Memory B cell (primary cell): ENCODE results near the gene HOXC9.

ENCODE experiments used
- ATAC-seq: fragments of 150-1000 bp; cut with Tn5 transposase; 2 replicates; pipeline ENCODE4 v1.10.0; 2021; ENCODE audit warnings: low read depth, mild to moderate bottlenecking, moderate library complexity
- DNase-seq, 2 donors: peaks; one replicate each; pipeline ENCODE4 v3.0.0; 2022; ENCODE audit warnings: low spot score in 2 of 2
- H3K27ac Mint-ChIP-seq: one replicate; pipeline ENCODE4 v1.8.0; 2022; ENCODE audit warnings: mild to moderate bottlenecking, moderate library complexity, mixed read lengths
- H3K27me3 Mint-ChIP-seq: one replicate; pipeline ENCODE4 v1.8.0; 2022; ENCODE audit warnings: mixed read lengths
- H3K36me3 Mint-ChIP-seq: one replicate; pipeline ENCODE4 v1.8.0; 2022; ENCODE audit warnings: mild to moderate bottlenecking, mixed read lengths
- H3K4me1 Mint-ChIP-seq: one replicate; pipeline ENCODE4 v1.8.0; 2022; ENCODE audit warnings: mixed read lengths
- H3K4me3 Mint-ChIP-seq: one replicate; pipeline ENCODE4 v1.8.0; 2022; ENCODE audit warnings: mild to moderate bottlenecking, moderate library complexity, mixed read lengths
- H3K9me3 Mint-ChIP-seq: one replicate; pipeline ENCODE4 v1.8.0; 2022; ENCODE audit warnings: mixed read lengths

HOXC9 gene

DNA sequence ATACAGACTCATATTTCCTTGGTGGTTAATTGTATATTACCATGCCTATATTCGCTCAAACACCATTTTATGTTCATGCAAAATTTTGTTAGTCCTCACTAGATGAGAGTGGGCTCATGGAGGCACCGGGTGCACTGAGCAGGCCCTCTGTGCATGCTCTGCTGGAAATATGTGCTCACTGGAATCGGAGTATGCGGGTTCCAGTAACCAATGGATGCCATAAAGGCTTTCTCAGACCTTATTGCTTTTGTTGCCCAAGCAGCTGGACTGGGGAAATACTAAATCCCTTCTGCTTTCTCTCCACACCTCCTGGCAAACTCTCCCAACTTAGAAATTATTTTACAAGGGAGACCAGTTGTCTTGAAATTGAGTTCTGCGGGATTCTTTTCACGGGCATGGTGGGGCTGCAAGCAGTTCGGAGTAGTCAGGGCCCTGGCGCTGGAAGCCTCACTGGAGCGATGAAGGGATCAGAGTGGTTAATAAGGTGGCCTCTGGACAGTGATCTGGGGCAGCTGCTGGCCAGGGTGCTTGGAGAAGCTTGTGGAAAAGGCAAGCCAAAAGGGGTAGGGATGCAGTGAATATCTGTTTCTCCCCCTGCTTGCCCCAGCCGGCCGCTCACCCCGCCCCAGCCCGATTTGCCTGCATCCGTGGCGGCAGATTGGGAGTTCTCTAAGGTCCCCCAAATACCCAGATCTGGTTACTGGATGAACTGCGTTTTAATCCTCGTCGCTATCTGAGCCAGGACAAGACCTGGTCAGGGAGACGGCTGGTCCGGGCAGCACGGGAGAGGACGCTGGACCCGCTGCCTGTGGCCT lies 20.8 kb downstream of the HOXC9 start:
- DNase-seq (no peak), ATAC-seq (no peak)
- Mint-ChIP-seq H3K4me1 (peaks cover 19% of the 10 kb centered on the region), H3K27me3 (peaks cover 23% of the 10 kb centered on the region), H3K9me3 (peaks cover 1% of the 10 kb centered on the region), H3K36me3 (peaks cover 2% of the 10 kb centered on the region), H3K27ac (no peak overlapping the region), H3K4me3 (no peak overlapping the region)

DNA sequence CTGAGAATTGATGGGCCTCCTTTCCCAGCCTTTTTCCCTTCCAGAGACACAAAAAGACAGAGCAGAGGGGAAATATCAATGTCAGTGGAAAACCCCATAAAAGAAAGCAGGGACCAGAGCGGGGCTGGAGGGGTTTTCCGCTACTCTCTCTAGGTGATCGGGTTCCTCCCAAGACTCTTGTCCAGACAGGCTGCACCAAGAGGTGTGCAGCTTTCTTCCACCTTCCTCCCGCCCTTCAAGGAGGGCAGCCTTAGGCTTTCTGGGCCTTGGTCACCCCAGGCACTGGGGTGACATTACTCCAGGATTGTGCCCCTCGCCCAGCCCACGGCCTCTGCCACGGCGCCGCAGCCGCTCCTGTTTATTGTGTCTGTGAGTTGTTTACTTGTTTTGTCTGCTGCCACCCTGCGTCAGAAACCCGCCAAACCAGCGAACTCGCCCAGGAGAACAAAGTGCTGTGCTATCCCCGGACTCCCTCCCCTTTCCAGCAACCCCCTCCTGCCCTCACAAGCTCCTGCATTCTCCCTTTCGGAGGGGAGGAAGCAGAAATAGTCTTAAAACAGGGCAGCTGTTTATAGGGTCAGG lies 21.6 kb downstream of the HOXC9 start:
- peak; percentile 21 for ATAC-seq
- peaks cover 1% of the 10 kb centered on the region for H3K9me3 Mint-ChIP-seq
- H3K36me3 Mint-ChIP-seq: peaks cover 2% of the 10 kb centered on the region

DNA sequence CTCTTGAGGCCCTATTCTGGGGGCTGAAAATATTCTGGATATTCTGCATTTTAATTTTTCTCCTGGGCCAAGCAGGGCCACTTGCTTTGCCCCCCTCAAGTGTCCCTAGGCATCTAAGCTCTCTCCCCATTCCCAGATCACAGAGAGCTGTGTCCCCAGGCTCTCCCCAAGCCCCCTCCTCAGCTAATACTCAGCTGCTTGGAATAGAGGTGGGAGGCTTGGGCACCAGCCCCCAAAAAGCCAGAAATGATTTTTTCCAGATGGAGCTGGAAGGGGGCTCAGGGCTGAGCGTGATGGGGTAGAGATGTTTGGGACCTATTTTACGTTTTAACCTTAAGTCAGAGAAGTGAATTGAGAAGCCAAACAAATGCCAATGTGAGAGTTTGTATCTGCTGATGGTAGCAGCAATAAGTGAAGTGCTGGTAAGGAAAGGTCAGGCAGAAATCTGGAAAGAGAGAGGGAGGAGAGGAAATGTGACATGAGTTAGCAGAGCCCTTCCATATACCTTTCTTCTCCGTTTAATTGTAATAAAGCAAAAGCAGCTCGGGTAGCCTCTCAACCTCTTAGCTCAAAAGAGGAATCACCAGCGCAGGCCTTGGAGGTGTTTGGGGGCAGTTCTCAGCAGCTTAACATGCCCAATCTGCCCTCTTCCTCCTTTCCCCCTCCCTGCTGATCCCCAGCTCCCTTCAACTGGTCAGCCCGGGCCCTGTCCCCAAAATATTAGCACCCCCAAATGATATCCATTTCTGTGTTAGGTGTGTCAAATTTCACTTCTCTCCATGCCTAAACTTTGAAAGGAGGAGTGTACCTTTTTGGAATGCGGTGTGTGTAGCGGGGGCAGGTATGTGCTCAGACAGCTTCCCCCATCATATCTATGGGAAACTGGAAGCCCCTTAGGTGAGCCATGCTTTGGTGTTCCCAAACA lies 23.3 kb downstream of the HOXC9 start:
- H3K27me3 Mint-ChIP-seq: peaks cover 26% of the 10 kb centered on the region
- no peak for ATAC-seq
- no peaks in the 10 kb centered on the region for H3K36me3 Mint-ChIP-seq
- no peaks in the 10 kb centered on the region for H3K9me3 Mint-ChIP-seq
- peaks cover 8% of the 10 kb centered on the region for H3K4me1 Mint-ChIP-seq
- DNase-seq: no peak
- H3K4me3 Mint-ChIP-seq: no peak overlapping the region
- no peak overlapping the region for H3K27ac Mint-ChIP-seq

More for the DNA sequence above, 21.6 kb downstream of the HOXC9 start:
- no peak overlapping the region for H3K4me3 Mint-ChIP-seq
- peaks cover 26% of the 10 kb centered on the region for H3K27me3 Mint-ChIP-seq
- no peak overlapping the region for H3K27ac Mint-ChIP-seq
- no peak for DNase-seq
- H3K4me1 Mint-ChIP-seq: peaks cover 19% of the 10 kb centered on the region

DNA sequence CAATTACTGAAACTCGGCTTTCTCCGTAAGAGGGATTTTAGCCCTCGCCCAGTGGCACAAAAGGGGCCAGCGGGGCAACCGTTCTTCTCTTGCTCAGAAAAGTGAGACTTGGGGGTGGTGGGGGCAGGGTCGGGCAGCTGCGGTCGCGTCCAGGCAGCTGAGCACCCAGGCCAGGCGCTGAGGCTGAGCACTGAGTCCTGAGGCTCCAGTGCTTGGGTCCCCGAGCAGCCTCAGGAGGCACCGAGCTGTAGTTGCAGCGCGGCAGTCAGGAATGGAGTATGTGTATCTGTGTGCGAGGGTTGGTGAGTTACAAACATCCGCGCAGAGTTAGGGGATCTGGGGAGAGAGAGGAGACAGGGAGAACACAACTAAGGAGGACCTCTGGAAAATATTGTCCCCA lies 24.2 kb downstream of the HOXC9 start:
- Mint-ChIP-seq H3K9me3 (no peaks in the 10 kb centered on the region), H3K4me3 (no peak overlapping the region), H3K36me3 (no peaks in the 10 kb centered on the region), H3K27me3 (peaks cover 30% of the 10 kb centered on the region), H3K27ac (no peak overlapping the region), H3K4me1 (peaks cover 8% of the 10 kb centered on the region)
- ATAC-seq (no peak), DNase-seq (no peak)

DNA sequence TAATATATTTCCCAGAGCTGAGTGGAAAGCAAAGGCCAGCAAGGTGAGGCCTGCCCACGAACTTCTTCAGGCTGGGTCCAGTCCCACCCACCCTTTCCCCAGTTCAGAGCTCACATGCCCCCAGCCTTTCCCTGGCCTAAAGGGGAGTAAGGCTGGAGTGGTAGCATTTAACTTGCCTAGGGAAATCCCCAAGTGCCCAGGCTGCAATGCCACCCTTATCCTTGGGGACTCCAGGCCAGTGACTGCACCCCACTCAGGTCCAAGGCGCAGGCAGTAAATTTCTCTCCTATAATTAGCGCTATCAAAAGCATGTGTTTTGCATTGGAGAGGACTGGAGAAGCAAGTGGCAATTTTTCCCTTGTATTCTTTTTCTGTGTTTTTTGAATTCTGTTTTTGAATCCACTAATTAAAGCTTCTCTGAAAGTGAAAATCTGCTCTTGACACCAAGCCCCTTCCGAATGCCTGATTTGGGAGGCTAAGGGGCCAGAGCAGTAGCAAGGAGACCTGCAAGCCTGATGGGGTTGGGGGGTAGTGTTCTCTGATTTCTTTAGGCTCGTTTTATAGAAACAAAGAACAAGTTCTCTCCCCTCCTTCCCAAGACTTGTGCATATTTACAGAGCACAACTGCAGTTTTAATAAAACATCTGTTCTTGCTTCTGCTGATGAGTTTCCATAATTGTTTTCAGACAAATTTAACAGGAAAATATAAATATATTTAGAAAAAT lies 24.8 kb downstream of the HOXC9 start:
- DNase-seq (no peak), ATAC-seq (no peak)
- Mint-ChIP-seq H3K36me3 (no peaks in the 10 kb centered on the region), H3K4me1 (peaks cover 8% of the 10 kb centered on the region), H3K27me3 (peaks cover 30% of the 10 kb centered on the region), H3K27ac (no peak overlapping the region), H3K9me3 (no peaks in the 10 kb centered on the region), H3K4me3 (no peak overlapping the region)

DNA sequence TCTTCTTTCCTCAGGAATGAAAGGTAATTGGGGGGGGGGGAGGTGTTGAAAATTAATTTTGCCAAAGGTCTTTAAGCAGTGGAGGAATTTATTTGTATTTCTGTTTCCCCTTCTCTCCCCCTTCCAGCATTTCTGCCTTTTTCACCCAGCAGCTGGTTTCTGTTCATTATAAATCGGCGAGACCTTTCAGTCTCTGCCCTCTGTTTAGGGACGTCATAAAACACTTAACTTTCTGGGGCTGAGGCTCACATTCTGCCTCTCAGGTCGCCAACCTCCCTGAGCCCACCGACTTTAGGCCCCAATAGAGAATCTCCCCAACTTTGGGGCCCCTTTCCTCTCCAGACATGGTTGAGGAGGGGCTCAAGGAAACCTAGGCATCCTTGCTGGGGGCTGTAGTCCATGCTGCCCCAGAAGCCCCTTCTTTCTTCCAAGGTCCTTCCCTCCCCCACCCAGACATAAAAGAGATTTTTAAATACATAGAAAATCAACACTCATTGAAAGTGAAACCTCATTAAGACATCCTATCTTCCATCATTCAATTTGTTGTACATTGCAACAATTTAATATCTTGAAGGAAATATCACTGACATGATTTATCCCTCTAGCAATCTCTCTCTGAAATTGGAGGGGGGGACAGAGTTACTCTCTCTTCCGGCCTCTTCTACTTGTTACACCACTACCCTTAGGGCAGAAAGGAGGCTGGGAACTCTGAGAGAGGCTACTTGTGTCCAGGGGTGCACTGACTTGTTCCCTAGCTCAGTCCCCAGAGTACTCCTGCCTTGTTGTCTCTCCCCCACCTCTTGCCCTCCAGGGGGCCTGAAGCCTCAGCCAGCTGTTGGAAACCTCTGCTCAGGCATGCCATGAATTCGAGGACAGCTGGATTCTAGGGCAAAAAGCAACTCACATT lies 25.8 kb downstream of the HOXC9 start:
- no peak overlapping the region for H3K4me3 Mint-ChIP-seq
- ATAC-seq (no peak), DNase-seq (no peak)
- H3K27ac Mint-ChIP-seq: no peak overlapping the region
- peaks cover 7% of the 10 kb centered on the region for H3K4me1 Mint-ChIP-seq
- no peaks in the 10 kb centered on the region for H3K36me3 Mint-ChIP-seq
- H3K27me3 Mint-ChIP-seq: peaks cover 32% of the 10 kb centered on the region
- H3K9me3 Mint-ChIP-seq: no peaks in the 10 kb centered on the region

DNA sequence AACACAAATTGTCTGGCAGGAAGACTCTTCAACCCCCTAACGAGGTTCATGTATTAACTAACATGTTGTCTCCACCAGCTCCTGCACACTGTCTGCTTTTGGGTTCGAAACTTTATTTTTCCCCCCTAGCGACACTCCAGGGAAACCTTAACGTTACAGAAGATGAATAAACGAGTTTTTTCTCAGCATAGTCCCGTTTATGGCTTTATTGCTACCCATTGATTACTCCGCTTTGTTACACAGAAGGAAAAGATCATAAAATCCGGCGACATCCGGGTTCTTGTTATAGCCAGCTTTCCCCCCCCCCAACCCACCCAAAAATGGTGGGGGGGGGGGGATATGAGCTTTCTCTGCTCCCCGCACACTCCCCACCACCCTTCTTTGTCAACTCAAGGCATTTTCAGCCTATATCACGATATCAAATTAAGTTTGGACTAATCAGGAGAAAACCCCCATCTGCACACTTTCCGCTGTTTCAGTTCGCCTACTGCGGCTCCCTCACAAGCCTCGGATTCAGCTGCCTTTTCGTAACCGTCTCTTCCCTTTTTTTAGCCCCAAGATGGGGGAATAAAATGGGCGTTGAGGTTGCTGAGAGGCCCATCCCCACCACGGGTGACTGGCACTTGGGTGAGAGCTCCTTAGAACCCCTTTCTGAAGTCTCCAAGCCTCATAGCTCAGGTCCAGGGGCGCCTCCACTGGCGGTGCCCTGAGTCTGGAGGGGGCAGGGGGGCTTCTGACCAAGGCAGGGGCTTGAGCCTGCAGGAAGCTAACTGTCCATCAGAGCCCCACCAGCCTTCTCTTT lies 26.9 kb downstream of the HOXC9 start:
- H3K27me3 Mint-ChIP-seq: peaks cover 30% of the 10 kb centered on the region
- peaks cover 3% of the 10 kb centered on the region for H3K4me1 Mint-ChIP-seq
- no peak overlapping the region for H3K4me3 Mint-ChIP-seq
- ATAC-seq (no peak), DNase-seq (no peak)
- no peaks in the 10 kb centered on the region for H3K9me3 Mint-ChIP-seq
- H3K36me3 Mint-ChIP-seq: no peaks in the 10 kb centered on the region
- H3K27ac Mint-ChIP-seq: no peak overlapping the region

DNA sequence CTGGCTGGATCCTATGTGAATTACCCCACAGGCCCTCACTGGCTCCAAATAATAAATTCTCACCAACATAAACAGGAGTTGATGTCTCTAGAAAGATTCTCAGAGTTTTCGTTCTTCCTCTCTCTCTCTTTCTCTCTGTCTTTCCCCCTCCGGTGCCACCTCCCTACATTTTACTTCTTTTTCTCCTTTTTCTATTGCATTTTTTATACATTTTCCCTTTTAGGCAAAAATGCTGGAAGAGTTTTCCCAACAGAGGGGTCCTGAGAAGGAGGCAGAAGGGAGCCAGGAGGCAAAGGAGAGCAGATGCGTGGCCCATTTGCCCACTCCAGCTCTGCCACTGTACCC lies 27.5 kb downstream of the HOXC9 start:
- ATAC-seq (no peak), DNase-seq (no peak)
- Mint-ChIP-seq H3K9me3 (no peaks in the 10 kb centered on the region), H3K4me1 (peaks cover 3% of the 10 kb centered on the region), H3K27ac (no peak overlapping the region), H3K27me3 (peaks cover 35% of the 10 kb centered on the region), H3K36me3 (no peaks in the 10 kb centered on the region), H3K4me3 (no peak overlapping the region)

DNA sequence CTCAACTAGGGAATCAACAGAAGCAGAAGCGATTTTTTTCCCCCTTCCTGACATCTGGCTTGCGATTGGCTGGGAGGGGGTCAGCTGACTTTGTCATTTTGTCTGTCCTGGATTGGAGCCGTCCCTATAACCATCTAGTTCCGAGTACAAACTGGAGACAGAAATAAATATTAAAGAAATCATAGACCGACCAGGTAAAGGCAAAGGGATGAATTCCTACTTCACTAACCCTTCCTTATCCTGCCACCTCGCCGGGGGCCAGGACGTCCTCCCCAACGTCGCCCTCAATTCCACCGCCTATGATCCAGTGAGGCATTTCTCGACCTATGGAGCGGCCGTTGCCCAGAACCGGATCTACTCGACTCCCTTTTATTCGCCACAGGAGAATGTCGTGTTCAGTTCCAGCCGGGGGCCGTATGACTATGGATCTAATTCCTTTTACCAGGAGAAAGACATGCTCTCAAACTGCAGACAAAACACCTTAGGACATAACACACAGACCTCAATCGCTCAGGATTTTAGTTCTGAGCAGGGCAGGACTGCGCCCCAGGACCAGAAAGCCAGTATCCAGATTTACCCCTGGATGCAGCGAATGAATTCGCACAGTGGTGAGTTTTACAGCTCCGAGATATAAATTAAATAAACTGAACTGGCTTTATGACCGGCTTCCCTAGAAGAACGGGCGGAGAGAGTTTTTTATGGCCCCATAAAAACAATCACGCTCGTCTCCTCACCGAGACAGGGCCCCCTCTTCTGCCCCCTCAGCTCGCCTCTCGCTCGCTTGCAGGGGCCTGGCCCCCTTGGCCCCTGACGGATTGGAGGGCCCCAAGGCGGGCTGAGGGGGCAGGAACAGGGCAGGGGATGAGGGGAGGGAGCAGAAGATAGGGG lies 28.6 kb downstream of the HOXC9 start, which contains the start of gene HOXC6:
TSS of gene HOXC6 (plus strand) at position 127 of the 888 bp plus-strand sequence. CDS start at position 209, 82 bp downstream.
- H3K9me3 Mint-ChIP-seq: peaks cover 3% of the 10 kb centered on the region
- H3K27ac Mint-ChIP-seq: no peak within 1 kb of the TSS
- ATAC-seq (no peak), DNase-seq (no peak)
- peaks cover 34% of the 10 kb centered on the region for H3K27me3 Mint-ChIP-seq
- no peak within 1 kb of the TSS for H3K4me3 Mint-ChIP-seq
- no peaks in the 10 kb centered on the region for H3K36me3 Mint-ChIP-seq
- peaks cover 7% of the 10 kb centered on the region for H3K4me1 Mint-ChIP-seq

DNA sequence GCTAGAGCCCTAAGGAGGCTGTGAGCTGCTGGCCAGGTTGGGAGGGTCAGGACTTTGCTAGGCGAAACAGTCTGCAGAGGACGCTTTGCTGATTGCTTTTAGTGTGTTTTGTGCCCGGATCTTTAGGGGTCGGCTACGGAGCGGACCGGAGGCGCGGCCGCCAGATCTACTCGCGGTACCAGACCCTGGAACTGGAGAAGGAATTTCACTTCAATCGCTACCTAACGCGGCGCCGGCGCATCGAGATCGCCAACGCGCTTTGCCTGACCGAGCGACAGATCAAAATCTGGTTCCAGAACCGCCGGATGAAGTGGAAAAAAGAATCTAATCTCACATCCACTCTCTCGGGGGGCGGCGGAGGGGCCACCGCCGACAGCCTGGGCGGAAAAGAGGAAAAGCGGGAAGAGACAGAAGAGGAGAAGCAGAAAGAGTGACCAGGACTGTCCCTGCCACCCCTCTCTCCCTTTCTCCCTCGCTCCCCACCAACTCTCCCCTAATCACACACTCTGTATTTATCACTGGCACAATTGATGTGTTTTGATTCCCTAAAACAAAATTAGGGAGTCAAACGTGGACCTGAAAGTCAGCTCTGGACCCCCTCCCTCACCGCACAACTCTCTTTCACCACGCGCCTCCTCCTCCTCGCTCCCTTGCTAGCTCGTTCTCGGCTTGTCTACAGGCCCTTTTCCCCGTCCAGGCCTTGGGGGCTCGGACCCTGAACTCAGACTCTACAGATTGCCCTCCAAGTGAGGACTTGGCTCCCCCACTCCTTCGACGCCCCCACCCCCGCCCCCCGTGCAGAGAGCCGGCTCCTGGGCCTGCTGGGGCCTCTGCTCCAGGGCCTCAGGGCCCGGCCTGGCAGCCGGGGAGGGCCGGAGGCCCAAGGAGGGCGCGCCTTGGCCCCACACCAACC lies 29.8 kb downstream of the HOXC9 start:
- DNase-seq (no peak), ATAC-seq (no peak)
- H3K36me3 Mint-ChIP-seq: no peaks in the 10 kb centered on the region
- peaks cover 30% of the 10 kb centered on the region for H3K27me3 Mint-ChIP-seq
- peaks cover 8% of the 10 kb centered on the region for H3K4me1 Mint-ChIP-seq
- H3K9me3 Mint-ChIP-seq: peaks cover 3% of the 10 kb centered on the region
- H3K27ac Mint-ChIP-seq: no peak overlapping the region
- H3K4me3 Mint-ChIP-seq: no peak overlapping the region

DNA sequence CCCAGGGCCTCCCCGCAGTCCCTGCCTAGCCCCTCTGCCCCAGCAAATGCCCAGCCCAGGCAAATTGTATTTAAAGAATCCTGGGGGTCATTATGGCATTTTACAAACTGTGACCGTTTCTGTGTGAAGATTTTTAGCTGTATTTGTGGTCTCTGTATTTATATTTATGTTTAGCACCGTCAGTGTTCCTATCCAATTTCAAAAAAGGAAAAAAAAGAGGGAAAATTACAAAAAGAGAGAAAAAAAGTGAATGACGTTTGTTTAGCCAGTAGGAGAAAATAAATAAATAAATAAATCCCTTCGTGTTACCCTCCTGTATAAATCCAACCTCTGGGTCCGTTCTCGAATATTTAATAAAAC lies 30.5 kb downstream of the HOXC9 start:
- no peak overlapping the region for H3K4me3 Mint-ChIP-seq
- H3K27me3 Mint-ChIP-seq: peaks cover 30% of the 10 kb centered on the region
- peaks cover 3% of the 10 kb centered on the region for H3K9me3 Mint-ChIP-seq
- no peak for ATAC-seq
- no peaks in the 10 kb centered on the region for H3K36me3 Mint-ChIP-seq
- peaks cover 8% of the 10 kb centered on the region for H3K4me1 Mint-ChIP-seq
- no peak overlapping the region for H3K27ac Mint-ChIP-seq
- DNase-seq: no peak
